Mesenchymal stem cell (in vitro differentiated cells and primary cell): ENCODE measurements around the gene KIAA1586.
A peak's percentile ranks its signal among the peaks of the same experiment; 100 is the strongest.
"Not testable (repeated sequence)": the region's sequence is repeated elsewhere in the genome, so short reads cannot be mapped to it uniquely, and the experiment has no call there.

Source experiments
- DNase-seq: peaks from one replicate; pipeline ENCODE4 v3.0.0-alpha.2; 2013
- H2AFZ ChIP-seq: one replicate; pipeline ENCODE4 v1.6.1; 2013; ENCODE audit warnings: low read depth, mild to moderate bottlenecking, control low read depth, inconsistent platforms, low read length, moderate library complexity
- H2AK5ac ChIP-seq: 2 replicates; pipeline ENCODE4 v1.6.1; 2013; ENCODE audit warnings: low read length, moderate library complexity, mild to moderate bottlenecking, inconsistent platforms; ENCODE audit not compliant: severe bottlenecking
- H2BK120ac ChIP-seq: one replicate; pipeline ENCODE4 v1.6.1; 2013; ENCODE audit warnings: low read depth, mild to moderate bottlenecking, inconsistent platforms, low read length, moderate library complexity
- H2BK12ac ChIP-seq, 2 experiments: one replicate each; pipeline ENCODE4 v1.6.1; 2013; ENCODE audit warnings: inconsistent platforms in 2 of 2, low read length in 2 of 2, mild to moderate bottlenecking in 2 of 2, moderate library complexity in 2 of 2, control low read depth in 1 of 2
- H2BK15ac ChIP-seq: one replicate; pipeline ENCODE4 v1.6.1; 2013; ENCODE audit warnings: mild to moderate bottlenecking, low read depth, inconsistent platforms; ENCODE audit not compliant: poor library complexity, severe bottlenecking
- H2BK5ac ChIP-seq: 2 replicates; pipeline ENCODE4 v1.6.1; 2013; ENCODE audit warnings: low read depth, mild to moderate bottlenecking, low read length, control low read depth, inconsistent platforms; ENCODE audit not compliant: poor library complexity, severe bottlenecking
- H3K14ac ChIP-seq, 2 experiments: one replicate each; pipeline ENCODE4 v1.6.1; 2013; ENCODE audit warnings: inconsistent platforms in 2 of 2, low read length in 2 of 2, control low read depth in 1 of 2, mild to moderate bottlenecking in 1 of 2, moderate library complexity in 1 of 2
- H3K18ac ChIP-seq, 2 experiments: one replicate each; pipeline ENCODE4 v1.6.1; 2013; ENCODE audit warnings: inconsistent platforms in 2 of 2, low read length in 2 of 2, control low read depth in 1 of 2, low read depth in 1 of 2, mild to moderate bottlenecking in 1 of 2
- H3K23ac ChIP-seq, 2 experiments: one replicate each; pipeline ENCODE4 v1.6.1; 2013; ENCODE audit warnings: inconsistent platforms in 2 of 2, low read length in 2 of 2, mild to moderate bottlenecking in 2 of 2, moderate library complexity in 2 of 2, control low read depth in 1 of 2
- H3K27ac ChIP-seq: 2 replicates; pipeline ENCODE4 v1.5.1; 2013; ENCODE audit warnings: mild to moderate bottlenecking, moderate library complexity, low read length, control low read depth, inconsistent platforms; ENCODE audit not compliant: poor library complexity, severe bottlenecking
- H3K27me3 ChIP-seq, 2 experiments: 2 replicates each; pipeline versions ENCODE4 v1.6.1 to v1.7.0; 2013; ENCODE audit warnings: low read length in 2 of 2, mild to moderate bottlenecking in 2 of 2, moderate library complexity in 2 of 2, control low read depth in 1 of 2, inconsistent platforms in 1 of 2; ENCODE audit not compliant: control insufficient read depth in 1 of 2, insufficient read depth in 1 of 2
- H3K36me3 ChIP-seq, 2 experiments: 2 replicates each; pipeline versions ENCODE4 v1.6.1 to v1.7.0; 2013; ENCODE audit warnings: low read length in 2 of 2, control low read depth in 1 of 2, inconsistent platforms in 1 of 2, low read depth in 1 of 2, mild to moderate bottlenecking in 1 of 2; ENCODE audit not compliant: insufficient read depth in 2 of 2, control insufficient read depth in 1 of 2
- H3K4ac ChIP-seq, 2 experiments: one replicate each; pipeline ENCODE4 v1.6.1; 2013; ENCODE audit warnings: inconsistent platforms in 2 of 2, low read length in 2 of 2, mild to moderate bottlenecking in 2 of 2, moderate library complexity in 2 of 2, control low read depth in 1 of 2, low read depth in 1 of 2
- H3K4me1 ChIP-seq: 2 replicates; pipeline ENCODE4 v1.6.1; 2013; ENCODE audit warnings: low read depth, low read length, control low read depth; ENCODE audit not compliant: control insufficient read depth, insufficient read depth
- H3K4me2 ChIP-seq: 2 replicates; pipeline ENCODE4 v1.6.1; 2013; ENCODE audit warnings: low read length, mild to moderate bottlenecking, inconsistent platforms; ENCODE audit not compliant: poor library complexity, severe bottlenecking
- H3K4me3 ChIP-seq, 2 experiments: 2 replicates each; pipeline versions ENCODE4 v1.5.1 to v1.7.0; 2013; ENCODE audit warnings: low read length in 2 of 2, mild to moderate bottlenecking in 2 of 2, control low read depth in 1 of 2, low read depth in 1 of 2; ENCODE audit not compliant: insufficient read depth in 1 of 2
- H3K79me1 ChIP-seq: replicated peaks from 2 replicates; pipeline ENCODE4 v1.6.1; 2013; ENCODE audit warnings: mild to moderate bottlenecking, control low read depth, low read length, inconsistent platforms; ENCODE audit not compliant: poor library complexity, severe bottlenecking
- H3K9ac ChIP-seq: 2 replicates; pipeline ENCODE4 v1.7.0; 2013; ENCODE audit warnings: mild to moderate bottlenecking, low read length, moderate library complexity
- H3K9me3 ChIP-seq: 2 replicates; pipeline ENCODE4 v1.7.0; 2013; ENCODE audit warnings: mild to moderate bottlenecking, low read length; ENCODE audit not compliant: control insufficient read depth
- H4K8ac ChIP-seq: one replicate; pipeline ENCODE4 v1.6.1; 2013; ENCODE audit warnings: inconsistent platforms, mild to moderate bottlenecking, low read length, moderate library complexity
- H4K91ac ChIP-seq: one replicate; pipeline ENCODE4 v1.6.1; 2013; ENCODE audit warnings: mild to moderate bottlenecking, low read length, inconsistent platforms
- WGBS: methylation state at CpG from one replicate; pipeline ENCODE4 v1.1.7; 2013; ENCODE audit warnings: mixed read lengths; 5-methylcytosine and 5-hydroxymethylcytosine counted together

KIAA1586 gene

DNA sequence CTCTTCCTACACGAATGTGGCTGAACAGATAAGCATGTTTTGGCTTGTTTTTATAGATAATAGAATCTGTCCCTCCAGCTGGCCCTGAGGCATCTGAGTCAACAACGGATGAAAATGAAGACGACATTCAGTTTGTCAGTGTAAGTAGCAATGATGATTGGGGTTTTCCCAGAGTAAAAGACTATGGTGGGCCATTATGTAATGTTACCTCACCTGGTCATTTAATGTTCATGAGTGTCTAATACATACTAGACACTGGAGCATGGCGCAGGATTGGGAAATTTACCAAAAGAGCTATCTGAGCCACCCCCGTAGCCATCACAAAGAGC is 728 bp downstream of the KIAA1586 start:
- not testable (repeated sequence) for H3K9ac ChIP-seq, H4K91ac ChIP-seq, H3K14ac ChIP-seq, H4K8ac ChIP-seq, H2BK120ac ChIP-seq, H3K27me3 ChIP-seq, H3K79me1 ChIP-seq, H3K4me3 ChIP-seq, H2AK5ac ChIP-seq, H2BK5ac ChIP-seq, H3K27ac ChIP-seq, H3K4me2 ChIP-seq, H2BK12ac ChIP-seq, H3K9me3 ChIP-seq, H3K23ac ChIP-seq, H2AFZ ChIP-seq, H3K4me1 ChIP-seq, DNase-seq, H3K18ac ChIP-seq, H2BK15ac ChIP-seq, H3K4ac ChIP-seq
- peaks cover 0 to 43% of the 10 kb centered on the region in 2 experiments for H3K36me3 ChIP-seq
- WGBS: no CpG with 5 or more reads among the region's 5 CpGs

DNA sequence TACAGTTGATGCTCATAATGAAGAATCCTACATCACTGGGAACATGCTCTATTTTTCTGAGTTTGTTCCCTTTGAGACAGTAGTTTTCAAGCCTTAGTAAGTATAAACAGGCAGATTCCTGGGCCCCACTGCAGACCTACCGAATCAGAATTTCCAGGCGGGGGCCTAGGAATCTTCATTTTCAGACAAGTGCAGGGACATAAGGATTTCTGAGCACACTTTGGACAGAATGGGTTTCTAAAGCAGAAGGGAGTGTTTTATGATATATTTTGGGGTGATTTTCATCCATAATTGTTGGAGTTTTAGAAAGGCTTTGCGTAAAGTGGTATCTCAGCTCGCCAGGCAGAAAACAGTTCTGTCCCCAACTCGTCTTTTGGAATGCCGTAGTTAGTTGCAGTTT is 1.4 kb downstream of the KIAA1586 start:
- WGBS: 68% methylated on average over 6 of the region's 6 CpGs
- Histone ChIP-seq H3K36me3 (peaks cover 0 to 49% of the 10 kb centered on the region in 2 experiments), H3K4me3 (peak overlapping the region in 1 of 2 experiments; percentile 74), H3K9ac (peak overlapping the region; percentile 64), H3K4me2 (peak overlapping the region; percentile 29)
- not testable (repeated sequence) for H2BK5ac ChIP-seq, H4K8ac ChIP-seq, H3K27me3 ChIP-seq, H2AK5ac ChIP-seq, H3K9me3 ChIP-seq, H3K4me1 ChIP-seq, H2BK15ac ChIP-seq, H3K23ac ChIP-seq, H3K79me1 ChIP-seq, H2BK120ac ChIP-seq, H3K14ac ChIP-seq, H3K27ac ChIP-seq, H2BK12ac ChIP-seq, H4K91ac ChIP-seq, H3K4ac ChIP-seq, H2AFZ ChIP-seq, H3K18ac ChIP-seq
- peak; percentile 6 for DNase-seq

DNA sequence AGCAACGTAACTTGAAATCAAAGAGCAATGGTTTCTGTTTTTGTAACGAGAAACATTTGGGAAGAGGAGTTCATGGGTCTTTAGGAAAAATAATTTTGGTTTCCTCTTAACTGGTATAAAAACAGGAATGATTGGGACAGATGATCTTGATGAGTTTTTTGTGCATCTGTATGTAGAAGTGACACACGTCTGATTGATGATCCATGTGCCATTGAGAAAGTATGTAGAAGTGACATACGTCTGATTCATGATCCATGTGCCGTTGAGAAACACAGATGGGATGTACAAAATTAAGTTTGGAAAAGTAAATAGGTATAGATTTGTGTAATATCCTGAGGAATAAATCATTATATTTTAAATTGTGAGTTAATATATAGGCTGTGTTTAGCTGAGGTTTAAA is 2.1 kb downstream of the KIAA1586 start:
- no peak overlapping the region for H3K4me2 ChIP-seq
- no peaks in the 10 kb centered on the region for H3K9me3 ChIP-seq
- no peak overlapping the region for H3K27ac ChIP-seq
- H2BK15ac ChIP-seq: no peak overlapping the region
- H4K91ac ChIP-seq: no peak overlapping the region
- WGBS: 65% methylated on average over 5 of the region's 5 CpGs
- H3K4me1 ChIP-seq: no peaks in the 10 kb centered on the region
- H3K36me3 ChIP-seq: peaks cover 0 to 56% of the 10 kb centered on the region in 2 experiments
- H3K27me3 ChIP-seq: no peaks in the 10 kb centered on the region
- H2AFZ ChIP-seq: no peak overlapping the region
- DNase-seq: peak; percentile 12
- H3K4ac ChIP-seq: no peak overlapping the region
- H3K4me3 ChIP-seq: peak overlapping the region in 1 of 2 experiments; percentile 74
- no peak overlapping the region for H2AK5ac ChIP-seq
- peaks cover 6% of the 10 kb centered on the region for H3K79me1 ChIP-seq
- H2BK120ac ChIP-seq: no peak overlapping the region
- no peak overlapping the region for H3K23ac ChIP-seq
- no peak overlapping the region for H2BK12ac ChIP-seq
- H4K8ac ChIP-seq: no peak overlapping the region
- H2BK5ac ChIP-seq: no peak overlapping the region
- H3K14ac ChIP-seq: no peak overlapping the region
- peak overlapping the region; percentile 64 for H3K9ac ChIP-seq
- no peak overlapping the region for H3K18ac ChIP-seq

DNA sequence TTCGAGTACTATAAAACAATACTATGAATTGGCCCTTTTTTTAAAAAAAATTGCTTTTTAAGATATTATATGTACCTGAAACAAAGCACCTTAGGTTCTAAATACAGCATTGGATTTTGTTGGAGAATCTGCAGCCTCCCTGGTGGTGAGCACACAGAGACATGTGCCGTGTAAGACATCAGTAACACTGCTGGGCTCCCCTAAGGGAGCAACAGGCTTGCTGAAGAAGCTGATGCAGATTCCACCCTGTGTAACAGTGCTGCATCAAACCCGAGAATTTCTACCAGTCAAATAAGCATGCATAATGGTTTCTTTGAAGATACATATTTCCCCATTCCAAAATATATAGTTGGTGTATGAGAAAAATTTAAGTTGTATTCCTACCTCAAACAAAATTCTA is 17.4 kb downstream of the KIAA1586 start:
- H2BK5ac ChIP-seq: no peak overlapping the region
- H4K8ac ChIP-seq: no peak overlapping the region
- no peak overlapping the region for H2AFZ ChIP-seq
- no peak overlapping the region for H2BK15ac ChIP-seq
- H3K9ac ChIP-seq: no peak overlapping the region
- DNase-seq: no peak
- no peak overlapping the region for H3K27ac ChIP-seq
- H2BK12ac ChIP-seq: no peak overlapping the region
- H3K27me3 ChIP-seq: no peaks in the 10 kb centered on the region
- H2AK5ac ChIP-seq: no peak overlapping the region
- H3K4me3 ChIP-seq: no peak overlapping the region
- H3K18ac ChIP-seq: no peak overlapping the region
- no peak overlapping the region for H3K14ac ChIP-seq
- 100% methylated on average over 1 of the region's 3 CpGs for WGBS
- no peak overlapping the region for H2BK120ac ChIP-seq
- H3K36me3 ChIP-seq: peaks cover 8 to 69% of the 10 kb centered on the region in 2 experiments
- H4K91ac ChIP-seq: no peak overlapping the region
- H3K4me1 ChIP-seq: no peaks in the 10 kb centered on the region
- H3K9me3 ChIP-seq: no peaks in the 10 kb centered on the region
- no peak overlapping the region for H3K23ac ChIP-seq
- no peak overlapping the region for H3K4ac ChIP-seq
- peaks cover 9% of the 10 kb centered on the region for H3K79me1 ChIP-seq
- H3K4me2 ChIP-seq: no peak overlapping the region
